Smooth muscle cell of the brain vasculature (primary cell): Measurements from ENCODE around the gene ABHD16B.
"Not testable (repeated sequence)": the region's sequence is repeated elsewhere in the genome, so short reads cannot be mapped to it uniquely, and the experiment has no call there.

Source experiments
- DNase-seq: peaks from one replicate; pipeline ENCODE4 v3.0.0-alpha.2; 2012; ENCODE audit warnings: low read depth, low spot score

The ABHD16B gene

DNA sequence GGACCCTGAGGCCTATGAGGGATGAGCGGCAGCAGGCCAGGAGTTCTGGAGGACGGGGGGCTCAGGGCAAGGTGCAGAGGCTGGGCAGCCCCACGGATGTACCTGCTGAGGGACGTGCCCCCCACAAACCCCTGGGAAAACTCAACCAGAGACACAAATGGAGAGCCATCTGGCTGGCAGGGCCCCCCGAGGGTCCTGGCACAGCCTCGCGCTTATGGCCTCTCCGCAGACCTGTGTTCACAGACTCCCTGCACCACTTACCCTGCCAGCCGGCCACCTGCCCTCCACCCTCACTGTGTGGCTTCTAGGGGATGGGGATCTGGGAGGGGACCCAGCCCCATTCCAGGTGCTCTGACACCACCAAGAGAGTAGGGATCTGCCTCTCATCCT is 26.8 kb upstream of the ABHD16B start:
- no peak for DNase-seq

DNA sequence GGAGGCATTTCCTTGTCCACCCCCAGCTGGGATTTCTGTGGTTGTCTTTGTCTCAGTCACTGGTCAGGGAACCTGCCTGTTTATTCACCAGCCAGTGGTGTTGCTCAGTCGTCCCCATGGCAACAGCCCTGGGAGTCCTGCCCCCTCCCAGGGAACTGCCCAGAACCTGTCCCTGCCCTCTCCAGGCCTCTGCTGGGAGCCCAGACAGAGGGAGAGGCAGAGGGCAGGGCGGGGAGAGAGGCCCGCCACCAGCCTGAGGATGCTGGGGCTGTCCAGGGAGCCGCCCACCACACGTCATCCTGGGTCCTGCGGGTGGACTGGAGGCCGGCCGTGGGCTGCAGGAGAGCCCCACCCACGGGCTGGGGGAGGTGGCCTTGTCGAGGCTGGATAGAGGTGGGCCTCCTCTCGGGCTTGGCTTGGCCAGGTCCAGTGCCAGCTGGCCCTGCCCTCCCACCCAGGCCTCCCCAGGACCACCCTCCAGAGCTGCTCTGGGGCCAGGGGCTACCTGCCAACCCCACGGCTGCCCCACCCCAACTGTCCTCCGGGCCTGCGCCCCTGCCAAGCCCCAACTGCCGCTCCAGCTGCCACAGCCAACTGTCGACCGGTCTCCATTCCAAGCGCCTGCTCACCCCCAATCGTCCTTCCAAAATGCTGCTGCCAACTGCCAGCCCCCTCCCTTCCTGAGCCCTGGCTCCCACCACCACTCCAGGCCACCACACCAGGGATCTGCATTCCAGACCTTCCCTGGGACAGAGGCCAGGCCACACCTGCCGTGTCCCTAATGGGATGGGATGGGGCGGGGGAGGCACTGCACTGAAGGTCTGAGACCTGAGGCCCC is 26.1 kb upstream of the ABHD16B start:
- DNase-seq, result peak; percentile 92

DNA sequence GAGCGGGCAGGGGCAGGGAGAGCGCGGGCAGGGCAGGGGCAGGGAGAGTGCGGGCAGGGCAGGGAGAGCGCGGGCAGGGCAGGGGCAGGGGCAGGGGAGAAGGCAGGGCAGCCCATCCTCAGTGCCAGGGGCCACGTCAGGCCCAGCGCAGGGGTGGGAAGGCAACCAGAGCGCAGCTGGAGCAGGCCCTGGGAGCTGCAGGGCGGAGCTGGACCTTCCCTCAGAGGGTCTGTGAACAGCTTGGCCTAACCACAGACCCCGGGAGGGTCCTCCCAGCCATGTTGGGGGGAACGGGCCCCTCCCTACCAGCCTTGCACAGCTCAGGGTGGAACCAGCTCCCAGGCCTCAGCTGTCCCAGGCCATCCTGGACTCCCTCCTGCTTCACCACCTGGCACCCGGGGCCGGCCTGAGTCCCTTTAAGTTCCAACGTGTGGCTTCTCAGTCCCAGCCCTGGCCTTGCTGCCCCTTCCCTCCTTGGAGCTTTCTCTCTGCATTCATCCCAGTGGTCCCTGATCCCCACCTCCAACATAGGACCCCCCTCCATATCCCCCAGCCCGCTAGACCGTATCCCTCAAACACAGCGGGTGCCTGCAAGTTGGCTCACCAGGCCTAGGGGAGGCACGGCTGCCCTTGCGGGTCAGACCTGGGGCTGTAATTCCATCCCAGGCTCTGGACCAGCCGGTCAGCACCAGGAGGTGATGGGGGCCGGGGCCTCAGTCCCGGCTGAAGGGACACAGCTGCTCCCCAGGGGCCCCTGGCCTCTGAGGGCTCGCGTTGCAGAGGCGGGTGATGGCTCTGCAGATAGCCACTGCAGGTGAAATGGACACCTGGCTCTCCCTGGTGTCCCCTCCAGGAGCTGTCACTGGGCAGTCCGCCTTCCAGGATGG is 24.6 kb upstream of the ABHD16B start:
- DNase-seq, result no peak

DNA sequence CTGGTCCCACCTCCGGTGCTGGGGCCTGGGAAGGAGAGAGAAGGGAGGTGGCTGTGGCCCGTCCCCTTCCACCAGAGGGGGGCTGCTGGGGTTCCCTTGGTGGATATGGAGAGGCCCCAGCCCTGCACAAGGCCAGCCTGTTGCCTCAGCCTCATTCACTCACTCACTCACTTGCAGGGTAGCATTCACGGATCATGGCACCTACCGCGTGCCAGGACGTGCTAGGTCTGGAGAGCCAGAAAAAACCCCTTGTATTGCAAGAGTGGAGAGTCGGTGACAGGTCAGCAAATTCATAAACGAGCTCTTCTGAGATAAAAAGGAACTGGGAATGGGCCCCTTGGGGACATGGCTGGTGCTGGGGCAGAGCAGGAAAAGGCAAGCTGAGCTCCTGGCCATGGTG is 23.8 kb upstream of the ABHD16B start:
- no peak for DNase-seq

DNA sequence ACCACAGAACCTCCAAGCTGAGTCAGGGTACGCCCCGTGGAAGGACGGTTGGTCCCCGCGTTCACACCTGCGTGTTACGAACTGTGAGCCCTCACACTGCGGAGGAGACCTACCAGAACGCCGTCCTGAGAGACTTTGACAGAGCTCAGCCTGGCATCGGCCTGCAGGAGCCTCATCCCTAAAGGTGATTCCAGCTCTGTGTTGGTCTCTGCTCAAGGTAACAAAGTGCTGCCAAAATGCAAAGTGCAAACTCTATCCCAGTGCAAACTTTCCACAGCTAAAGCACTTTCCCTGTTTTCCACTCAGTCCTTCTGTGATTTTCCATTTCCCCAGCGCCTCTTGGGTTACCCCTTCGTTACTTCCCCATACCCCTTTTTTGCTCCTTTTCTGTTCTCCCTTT is 21.7 kb upstream of the ABHD16B start:
- no peak for DNase-seq

DNA sequence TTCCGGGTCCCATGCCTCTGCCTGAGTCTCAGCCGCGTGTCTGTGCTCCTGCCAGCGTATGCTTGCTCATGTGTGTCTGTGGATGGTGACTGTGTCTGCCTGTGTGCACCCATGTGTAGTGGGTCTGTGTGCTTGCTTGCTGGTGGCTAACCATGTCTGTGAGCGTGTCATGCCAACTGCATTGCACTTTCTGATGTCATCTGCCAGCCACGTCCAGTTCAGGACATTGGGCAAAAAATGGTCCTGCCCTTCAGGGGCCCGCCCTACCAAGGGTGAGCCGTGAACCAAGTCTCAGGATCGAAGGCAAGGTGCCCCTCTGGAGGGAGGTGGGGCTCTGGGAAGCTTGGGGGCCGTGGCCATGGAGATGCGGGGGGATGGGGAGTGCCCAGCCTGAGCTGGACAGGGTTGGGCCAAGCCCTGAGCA is 20.9 kb upstream of the ABHD16B start:
- no peak for DNase-seq

DNA sequence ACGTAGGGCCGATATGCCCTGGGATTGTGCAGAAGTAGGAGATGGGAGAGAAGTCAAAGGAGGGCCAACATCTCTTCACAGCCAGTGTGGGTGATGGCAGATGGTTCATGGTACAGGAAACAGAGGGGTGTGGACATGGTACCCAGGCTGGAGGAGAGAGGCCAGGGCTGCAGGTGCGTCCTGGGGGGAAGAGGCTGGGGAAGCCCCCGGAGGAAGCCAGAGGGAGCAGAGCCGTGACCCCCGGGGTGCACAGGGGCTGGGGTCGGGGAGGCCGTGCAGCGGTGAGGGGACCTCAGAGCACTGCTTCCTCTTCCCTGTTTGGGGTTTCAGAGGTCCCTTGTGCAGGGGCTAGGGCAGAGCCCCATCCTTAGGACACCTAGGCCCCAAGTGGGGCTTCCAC is 19.0 kb upstream of the ABHD16B start:
- no peak for DNase-seq

DNA sequence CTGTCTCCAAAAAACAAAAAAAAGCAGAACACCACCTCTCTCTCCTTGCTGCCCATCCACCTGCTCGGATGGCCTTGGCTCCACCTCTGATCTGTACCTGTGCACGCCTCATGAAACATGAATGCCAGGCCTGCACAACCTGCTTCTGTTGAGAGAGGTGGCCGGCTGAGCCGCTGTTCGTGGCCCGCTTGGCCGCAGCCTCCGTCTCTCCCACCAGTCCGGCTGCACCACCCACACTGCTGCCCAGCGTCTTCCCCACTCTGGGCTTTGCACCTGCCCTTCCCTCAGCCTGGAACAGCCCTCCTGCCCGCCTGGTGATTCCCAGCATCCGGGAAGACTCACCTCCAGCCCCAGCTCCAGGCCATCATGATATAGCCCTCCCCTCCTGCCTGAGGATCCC is 18.1 kb upstream of the ABHD16B start:
- DNase-seq, result no peak

DNA sequence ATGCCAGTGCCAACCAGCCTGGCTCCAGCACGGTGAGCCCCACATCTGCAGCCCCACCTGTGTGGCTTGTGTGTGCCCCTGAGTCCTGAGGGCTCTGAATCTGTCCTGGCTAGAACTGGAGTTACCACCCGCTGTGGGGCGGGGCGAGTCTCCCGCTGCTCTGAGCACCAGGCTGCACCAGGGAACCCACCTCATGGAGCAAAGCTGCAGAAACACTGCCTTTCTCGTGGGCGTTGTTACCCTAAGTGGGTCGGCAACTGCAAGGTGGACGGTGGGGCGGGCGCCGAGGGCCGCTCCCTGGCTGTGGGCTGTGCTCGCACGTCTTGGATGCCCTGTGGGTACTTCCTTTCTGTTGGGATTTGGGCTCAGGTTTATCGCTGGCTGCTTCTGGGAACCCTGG is 17.5 kb upstream of the ABHD16B start:
- no peak for DNase-seq

DNA sequence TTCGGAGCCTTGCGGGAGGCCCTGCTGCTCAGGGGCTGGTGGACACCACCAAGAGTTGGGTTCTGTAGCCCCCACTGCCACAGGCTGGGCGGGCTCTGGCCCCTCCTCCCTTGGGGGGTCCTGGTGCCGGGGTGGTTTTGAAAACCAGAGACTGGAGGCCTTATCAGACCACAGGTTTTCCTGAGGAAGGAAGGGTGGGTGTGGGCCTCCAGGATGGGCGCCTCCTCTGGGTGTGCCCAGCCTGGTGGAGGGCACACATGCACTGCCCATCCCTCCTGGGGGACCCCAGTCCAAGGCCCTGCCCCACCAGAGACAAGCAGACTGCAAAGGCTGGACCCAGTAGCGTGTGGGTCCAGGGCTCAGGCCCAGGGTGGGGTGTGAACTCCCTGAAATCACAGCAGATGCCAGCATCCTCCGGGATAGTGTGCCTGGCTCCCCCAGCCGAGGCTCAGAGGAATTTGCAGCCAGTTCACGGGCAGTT is 16.7 kb upstream of the ABHD16B start:
- DNase-seq, result no peak

DNA sequence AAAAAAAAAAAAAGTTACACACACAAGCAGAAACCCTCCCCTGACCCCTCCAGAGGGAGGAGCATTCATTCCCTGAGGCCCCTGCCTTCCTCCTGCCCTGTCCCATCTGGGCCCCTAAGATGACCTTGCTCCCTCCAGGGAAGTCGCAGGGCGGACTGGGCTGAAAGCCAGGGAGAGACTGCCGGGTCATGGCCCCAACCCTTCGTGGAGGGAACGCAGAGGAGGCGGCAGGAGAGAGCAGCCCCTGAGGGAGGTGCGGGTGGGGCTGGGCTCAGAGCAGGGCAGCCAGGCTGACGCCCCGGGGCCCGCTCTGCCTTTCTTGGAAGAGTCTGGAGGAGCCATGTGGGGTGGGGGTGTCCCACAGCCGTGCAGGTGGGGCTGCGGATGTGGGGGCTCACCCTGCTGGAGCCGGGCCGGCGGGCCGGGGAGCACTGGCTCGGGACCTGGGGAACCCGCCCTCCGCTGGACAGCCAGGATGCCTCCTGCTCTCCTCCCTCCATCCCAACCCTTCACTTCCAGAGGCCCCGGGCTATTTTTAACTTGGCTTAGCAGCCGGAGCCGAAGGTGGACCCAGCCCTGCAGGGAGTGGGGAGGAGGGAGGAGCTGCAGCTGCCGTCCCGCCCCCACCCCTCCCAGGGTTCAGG is 15.0 kb upstream of the ABHD16B start:
- no peak for DNase-seq

DNA sequence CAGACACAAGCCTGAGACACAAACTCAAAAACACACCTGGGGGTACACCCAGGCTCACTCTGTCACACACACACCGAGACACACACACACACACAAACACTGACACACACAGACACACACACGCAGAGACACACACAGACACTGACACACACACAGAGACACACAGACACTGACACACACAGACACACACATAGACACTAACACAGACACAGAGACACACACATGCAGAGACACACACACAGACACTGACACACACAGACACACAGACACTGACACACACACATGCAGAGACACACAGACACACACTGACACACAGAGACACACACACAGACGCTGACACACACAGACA is 14.4 kb upstream of the ABHD16B start:
- DNase-seq, result no peak

DNA sequence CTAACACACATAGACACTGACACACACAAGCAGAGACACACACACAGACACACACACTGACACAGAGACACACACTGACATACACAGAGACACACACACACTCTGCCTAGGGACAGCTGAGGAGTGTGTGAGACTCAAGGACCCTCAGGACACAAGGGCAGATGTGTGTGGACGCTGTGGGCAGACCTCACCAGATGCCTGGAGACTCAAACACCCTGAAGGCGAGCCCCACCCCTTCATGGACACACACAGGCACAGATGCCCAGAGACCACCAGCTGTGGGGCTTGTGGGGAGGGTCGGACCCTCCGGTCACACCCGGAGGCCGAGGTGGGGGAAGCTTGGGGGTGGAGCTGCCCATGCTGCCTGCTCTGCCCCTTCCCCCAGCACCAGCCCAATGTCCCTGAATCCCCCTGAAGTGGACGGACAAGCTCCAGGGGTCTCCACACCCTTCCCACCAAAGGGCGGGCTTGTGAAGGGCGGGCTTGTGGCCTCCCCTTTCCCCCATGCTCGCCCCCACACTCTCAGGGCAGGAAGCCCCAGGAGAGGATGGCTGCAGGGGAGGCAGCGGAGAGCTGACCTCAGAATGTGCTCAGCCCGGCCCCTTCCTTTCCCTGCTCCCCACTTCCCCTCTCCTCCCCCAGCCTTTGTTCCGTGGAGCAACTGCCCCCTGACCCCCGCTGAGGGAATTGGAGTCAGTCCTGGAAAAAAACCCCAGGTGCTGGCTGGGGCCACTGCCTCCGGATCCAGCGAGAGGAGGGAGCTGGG is 13.9 kb upstream of the ABHD16B start:
- no peak for DNase-seq

DNA sequence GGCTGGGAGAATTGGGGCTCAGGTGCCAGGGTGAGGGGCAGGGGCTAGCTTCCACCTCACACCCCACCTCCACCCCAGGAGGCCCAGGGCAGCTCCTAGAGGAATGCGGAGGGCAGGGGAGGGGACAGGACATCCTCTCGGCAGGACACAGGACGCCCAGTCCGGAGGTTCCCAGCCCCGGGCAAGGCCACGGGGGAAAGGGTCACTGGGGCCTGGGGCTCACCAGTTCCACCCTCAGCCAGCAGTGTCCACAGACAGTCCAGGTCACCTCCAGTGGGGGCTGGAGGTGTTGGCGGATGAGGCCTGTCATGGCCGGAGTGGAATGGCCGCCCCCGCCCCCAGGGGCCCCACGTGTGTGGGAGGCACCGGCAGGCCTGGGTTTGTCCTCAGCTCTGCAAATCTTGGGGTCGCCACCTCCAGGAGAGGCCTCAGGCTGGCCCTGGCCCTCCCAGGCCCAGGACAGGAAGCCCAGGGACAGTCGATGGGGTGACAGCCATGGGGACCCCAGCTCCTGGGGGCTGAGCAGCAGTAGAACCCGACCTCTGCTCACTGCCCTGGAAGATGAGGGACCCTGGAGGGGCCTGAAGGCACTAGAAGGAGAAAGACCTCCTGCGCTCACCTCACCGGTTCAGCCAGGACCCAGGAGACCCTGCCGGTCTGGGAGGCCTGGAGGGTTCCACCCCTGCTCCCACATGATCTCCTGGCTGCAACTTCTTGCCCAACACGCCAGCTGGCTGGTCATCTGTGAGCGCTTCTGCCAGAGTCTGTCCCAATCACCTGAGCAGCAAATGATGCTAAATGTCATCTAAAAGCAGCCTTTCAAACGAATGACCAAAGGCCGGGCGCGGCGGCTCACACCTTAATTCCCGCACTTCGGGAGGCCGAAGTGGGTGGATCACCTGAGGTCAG is 13.0 kb upstream of the ABHD16B start:
- DNase-seq, result no peak

DNA sequence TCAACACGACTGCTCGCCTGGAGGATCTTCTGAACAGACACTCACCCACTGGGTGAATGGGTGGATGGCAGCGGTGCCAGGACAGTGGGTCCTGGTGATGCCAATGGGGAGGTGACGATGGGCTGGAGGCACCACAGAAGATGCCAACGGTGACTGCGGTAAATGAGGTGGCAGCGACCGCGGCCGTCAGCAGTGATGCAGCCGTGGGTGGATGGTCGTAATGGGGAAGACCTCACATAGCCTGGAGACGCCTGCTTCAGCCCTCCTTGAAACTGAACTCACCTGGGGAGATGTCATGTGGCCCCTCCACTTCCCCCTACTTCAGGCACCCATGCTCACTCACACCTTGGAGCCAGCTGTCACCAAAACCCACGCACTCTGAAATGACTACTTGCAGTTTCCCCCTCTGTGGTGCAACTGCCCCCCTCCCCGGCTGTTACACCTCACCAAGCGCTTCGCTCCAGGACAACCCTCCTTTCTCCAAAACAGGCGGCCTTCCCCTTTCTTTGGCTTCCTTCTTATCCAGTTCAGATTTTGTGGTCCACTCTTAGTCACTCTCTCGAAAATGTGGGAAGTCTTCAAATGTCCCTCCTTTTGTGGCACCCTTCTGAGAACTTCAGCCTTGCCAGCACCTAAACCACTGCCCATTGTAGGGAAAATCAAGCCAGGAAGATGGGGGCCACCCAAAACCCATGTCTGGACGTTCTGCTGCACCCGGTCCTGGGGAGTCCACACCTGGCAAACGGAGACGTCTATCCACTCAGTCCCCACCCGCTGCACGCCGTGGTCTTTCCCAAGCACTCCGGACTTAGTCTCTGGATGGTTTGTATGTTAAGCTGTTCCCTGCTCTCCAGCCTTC is 10.4 kb upstream of the ABHD16B start:
- DNase-seq, result no peak

DNA sequence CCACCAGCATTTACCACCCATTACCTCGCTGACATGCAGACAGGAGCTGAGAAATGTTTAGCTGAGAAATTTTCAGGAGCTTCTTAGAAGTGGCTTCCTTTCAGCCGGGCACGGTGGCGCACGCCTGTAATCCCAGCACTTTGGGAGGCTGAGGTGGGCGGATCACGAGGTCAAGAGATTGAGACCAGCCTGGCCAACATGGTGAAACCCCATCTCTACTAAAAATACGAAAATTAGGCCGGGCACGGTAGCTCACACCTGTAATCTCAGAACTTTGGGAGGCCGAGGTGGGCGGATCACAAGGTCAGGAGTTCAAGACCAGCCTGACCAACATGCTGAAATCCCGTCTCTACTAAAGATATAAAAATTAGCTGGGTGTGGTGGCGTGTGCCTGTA is 9.8 kb upstream of the ABHD16B start:
- not testable (repeated sequence) for DNase-seq

DNA sequence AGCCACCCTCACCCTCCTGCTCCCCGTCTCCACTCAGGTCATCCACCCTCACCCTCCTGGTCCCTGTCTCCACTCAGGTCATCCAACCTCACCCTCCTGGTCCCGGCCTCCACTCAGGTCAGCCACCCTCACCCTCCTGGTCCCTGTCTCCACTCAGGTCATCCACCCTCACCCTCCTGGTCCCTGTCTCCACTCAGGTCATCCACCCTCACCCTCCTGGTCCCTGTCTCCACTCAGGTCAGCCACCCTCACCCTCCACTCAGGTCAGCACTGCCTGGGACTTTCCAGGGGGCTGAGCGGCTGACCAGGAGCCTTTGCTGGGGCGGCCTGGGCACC is 7.6 kb upstream of the ABHD16B start:
- DNase-seq, result not testable (repeated sequence)

DNA sequence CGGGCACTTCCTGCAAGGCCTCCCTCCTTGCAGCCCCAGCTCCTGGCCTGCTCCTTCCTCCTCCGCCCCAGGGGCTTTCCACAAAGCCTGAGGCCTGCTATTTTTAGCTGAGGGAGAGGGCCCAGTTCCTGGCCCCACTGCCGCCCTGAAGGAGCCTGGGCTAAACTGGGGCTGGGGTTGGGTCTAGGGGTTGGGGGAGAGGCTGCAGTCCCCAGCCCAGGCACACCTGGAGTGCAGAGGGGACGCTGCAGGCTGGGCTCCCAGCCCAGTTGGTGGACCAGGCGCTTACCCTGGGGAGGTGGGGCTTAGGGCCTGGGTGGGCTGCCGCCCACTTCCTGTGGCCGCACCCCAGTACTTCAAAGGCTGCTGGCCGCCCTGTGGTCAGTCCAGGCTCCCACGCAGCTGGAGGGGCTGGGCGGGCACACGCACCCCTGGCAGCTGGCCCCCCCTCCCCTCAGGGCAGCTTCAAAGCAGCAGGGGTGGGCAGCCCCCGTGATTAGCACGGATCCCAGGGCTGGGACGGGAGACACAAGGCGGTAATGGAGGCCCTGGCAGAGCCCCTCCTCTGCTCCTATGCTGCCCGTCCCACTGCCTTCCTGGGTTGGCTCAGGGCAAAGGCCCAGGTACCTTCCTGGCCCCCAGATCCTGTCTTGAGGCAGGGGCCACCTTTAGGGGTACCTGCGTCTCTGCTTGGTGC is 7.1 kb upstream of the ABHD16B start:
- no peak for DNase-seq

DNA sequence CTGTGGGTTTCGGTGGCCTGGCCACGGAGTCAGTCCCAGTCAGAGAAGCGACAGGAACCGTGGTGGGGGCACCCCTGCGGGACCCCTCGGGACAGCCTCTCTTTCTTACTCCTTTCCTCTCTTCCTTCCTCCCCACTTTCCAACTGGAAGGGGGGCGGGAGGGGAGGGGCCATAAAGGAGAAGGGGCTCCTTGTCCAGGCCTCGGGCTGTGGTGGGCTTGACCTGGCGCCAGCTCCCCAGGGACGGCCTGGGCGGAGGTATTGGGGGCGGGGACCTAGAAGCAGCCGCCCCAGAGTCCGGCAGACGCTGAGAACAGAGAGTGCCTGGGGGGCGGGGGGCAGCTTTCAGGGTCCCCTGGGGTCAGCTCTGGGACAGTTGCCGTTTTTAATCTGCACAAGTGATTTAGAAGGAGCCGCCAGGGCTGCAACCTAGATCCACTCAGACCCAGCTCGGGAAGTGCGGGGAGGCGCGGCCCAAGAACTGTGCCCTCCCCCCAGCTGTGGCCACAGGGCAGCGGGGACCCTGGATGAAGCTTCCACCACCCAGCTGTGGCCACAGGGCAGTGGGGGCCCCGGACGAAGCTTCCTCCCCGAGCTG is 6.4 kb upstream of the ABHD16B start:
- no peak for DNase-seq
